ENCODE measurements around the gene RREB1.

DNA sequence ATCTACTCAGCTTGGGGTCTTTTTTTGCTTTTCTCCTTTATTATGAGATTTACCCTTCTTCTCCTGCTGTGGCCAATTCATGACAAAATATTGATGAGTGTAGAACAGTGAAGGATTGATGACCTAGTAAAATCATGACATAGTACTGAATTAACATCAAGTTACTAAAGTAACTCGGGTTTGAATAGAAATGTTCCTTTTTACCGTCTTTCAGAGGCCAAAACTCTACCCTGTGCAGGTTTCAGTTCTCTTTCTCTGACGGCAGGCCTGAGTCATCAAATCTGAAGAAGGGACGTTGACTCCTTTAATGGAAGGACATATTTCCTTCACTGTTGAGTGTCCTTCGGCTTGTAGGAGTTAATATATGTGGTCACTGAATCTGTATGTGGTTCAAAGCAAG is 80.7 kb downstream of the RREB1 start:
- TF ChIP-seq, protein P1, sequence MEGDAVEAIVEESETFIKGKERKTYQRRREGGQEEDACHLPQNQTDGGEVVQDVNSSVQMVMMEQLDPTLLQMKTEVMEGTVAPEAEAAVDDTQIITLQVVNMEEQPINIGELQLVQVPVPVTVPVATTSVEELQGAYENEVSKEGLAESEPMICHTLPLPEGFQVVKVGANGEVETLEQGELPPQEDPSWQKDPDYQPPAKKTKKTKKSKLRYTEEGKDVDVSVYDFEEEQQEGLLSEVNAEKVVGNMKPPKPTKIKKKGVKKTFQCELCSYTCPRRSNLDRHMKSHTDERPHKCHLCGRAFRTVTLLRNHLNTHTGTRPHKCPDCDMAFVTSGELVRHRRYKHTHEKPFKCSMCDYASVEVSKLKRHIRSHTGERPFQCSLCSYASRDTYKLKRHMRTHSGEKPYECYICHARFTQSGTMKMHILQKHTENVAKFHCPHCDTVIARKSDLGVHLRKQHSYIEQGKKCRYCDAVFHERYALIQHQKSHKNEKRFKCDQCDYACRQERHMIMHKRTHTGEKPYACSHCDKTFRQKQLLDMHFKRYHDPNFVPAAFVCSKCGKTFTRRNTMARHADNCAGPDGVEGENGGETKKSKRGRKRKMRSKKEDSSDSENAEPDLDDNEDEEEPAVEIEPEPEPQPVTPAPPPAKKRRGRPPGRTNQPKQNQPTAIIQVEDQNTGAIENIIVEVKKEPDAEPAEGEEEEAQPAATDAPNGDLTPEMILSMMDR (IDR thresholded peaks at IDR 0.05), result no peak
- TF ChIP-seq POLR2A (IDR thresholded peaks at IDR 0.05) (no peak), POLR2AphosphoS5 (IDR thresholded peaks at IDR 0.05; ENCODE audit: insufficient read depth in 1 of 2, low read depth in 1 of 2) (no peak)

All from vagina (tissue), 2 donors.